GM21447 (cell line): Measurements from ENCODE around the gene MPV17L2.
"Not testable (repeated sequence)": the region's sequence is repeated elsewhere in the genome, so short reads cannot be mapped to it uniquely, and the experiment has no call there.

ENCODE experiments used
- ATAC-seq: cut with Tn5 transposase; IDR thresholded peaks from one replicate; pipeline ENCODE4 v1.9.1; 2021; ENCODE audit not compliant: unreplicated experiment

The MPV17L2 gene

DNA sequence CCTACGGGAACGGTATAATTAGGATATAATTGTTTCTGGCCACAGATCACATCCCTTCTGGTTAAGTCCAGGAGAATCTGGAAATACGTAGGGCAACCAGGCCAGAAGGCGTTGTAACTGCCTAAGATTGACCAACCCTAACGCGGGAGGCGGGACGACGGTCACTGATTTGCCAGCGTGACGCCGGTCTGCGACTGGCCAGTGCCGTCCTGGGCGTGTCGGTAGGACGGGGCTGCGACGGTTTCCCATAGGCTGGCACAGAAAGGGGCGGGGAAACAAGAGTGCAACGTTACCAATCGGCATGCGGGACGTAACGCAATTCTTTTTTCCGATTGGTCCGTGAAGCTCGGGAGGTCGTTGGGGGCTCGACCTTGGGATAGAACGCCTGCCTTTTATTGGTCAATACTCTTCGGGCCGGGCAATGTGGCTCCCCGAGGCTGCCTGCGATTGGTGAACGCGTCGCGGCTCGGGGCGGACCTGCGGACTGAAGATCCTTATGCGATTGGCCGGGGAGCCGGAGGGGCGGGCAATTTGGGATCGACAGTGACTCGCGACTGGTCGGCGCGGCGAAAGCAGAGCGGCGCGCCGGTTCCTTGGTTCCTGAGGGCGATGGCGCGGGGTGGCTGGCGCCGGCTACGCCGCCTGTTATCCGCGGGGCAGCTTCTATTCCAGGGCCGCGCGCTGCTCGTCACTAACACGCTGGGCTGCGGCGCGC lies at the start of gene MPV17L2:
TSS of gene MPV17L2 (plus strand) at position 546 of the 715 bp plus-strand sequence. CDS start at position 610, 64 bp downstream.
- ATAC-seq: peak; percentile 81

DNA sequence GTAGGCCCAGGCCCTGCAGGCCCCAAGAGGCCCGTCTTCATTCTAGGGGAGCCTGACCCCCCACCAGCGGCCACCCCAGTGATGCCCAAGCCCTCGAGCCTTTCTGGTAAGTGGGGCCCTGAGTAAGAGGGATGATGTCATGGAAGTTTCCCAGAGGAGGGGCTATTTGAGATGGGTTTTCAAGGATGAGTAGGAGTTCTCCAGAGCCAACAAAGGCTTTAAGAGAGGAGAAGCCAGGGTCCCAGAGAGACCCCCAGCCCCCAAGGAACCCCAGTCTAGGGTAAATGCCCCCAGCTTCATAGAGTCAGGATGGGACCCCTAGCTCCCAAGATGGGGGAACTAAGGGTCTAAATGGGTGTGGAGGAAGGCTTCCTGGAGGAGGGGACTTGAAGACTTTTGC lies 49.1 kb upstream of the MPV17L2 start:
- no peak for ATAC-seq

DNA sequence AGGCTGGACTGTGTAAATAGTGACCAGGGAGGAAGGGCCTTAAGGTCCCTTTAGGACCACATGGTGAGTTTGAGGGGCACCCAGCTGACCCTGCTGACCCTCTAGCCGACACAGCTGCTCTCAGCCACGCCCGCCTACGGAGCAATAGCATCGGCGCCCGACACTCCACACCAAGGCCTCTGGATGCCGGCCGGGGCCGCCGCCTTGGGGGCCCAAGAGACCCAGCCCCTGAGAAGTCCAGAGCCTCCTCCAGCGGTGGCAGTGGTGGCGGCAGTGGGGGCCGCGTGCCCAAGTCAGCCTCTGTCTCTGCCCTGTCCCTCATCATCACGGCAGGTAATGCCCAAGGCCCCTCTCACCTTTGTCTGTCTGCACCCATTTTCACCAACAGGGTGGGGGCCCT lies 48.7 kb upstream of the MPV17L2 start:
- no peak for ATAC-seq

DNA sequence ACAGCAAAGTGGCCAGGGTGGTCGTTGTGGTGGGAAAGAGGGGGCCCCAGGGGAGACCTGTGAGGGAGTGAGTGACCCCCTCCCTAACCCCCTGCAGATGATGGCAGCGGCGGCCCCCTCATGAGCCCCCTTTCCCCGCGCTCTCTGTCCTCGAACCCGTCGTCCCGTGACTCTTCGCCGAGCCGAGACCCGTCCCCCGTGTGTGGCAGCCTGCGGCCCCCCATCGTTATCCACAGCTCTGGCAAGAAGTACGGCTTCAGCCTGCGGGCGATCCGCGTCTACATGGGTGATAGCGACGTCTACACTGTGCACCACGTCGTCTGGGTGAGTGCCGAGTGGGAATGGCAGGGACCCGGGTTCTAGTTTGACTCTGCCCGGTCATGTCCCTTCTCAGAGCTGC lies 48.1 kb upstream of the MPV17L2 start:
- ATAC-seq: no peak

DNA sequence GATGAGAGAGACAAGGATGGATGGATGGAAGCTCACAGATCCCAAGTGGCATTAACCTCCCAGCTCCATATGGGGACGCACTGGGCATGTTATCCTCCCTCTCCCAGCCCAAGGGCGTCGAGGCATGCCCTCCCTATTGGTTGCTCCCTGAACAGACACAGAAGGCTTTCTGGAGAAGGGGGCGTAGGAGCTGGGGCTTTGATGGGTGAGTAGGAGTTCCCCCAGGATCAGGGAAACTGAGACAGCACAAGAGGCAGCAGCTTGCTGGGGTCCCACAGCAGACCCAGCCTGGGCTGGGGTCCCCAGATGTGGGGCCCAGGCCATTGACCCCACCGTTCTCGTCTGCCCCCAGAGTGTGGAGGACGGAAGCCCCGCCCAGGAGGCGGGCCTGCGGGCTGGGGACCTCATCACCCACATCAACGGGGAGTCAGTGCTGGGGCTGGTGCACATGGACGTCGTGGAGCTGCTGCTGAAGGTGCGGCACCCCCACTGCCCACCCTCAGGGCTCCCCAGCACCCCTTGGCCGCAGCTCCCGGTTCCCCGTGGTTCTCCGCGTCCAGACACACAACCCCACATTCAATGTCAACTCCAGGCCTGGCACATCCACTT lies 47.5 kb upstream of the MPV17L2 start:
- no peak for ATAC-seq

DNA sequence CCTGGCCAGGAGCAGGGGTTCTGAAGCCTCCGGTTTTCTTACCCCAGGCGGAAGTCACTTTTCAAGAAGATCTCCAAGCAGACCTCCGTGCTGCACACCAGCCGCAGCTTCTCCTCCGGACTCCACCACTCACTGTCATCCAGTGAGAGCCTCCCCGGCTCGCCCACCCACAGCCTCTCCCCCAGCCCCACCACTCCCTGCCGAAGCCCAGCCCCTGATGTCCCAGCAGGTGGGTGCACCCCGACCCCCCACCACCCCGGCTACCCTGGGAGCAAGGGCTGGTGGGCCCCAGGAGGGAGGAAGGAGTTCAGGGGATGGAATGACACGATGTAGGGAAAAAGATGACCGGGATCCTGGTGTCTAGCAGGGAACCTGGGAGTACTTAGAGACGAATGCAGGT lies 45.6 kb upstream of the MPV17L2 start:
- no peak for ATAC-seq

DNA sequence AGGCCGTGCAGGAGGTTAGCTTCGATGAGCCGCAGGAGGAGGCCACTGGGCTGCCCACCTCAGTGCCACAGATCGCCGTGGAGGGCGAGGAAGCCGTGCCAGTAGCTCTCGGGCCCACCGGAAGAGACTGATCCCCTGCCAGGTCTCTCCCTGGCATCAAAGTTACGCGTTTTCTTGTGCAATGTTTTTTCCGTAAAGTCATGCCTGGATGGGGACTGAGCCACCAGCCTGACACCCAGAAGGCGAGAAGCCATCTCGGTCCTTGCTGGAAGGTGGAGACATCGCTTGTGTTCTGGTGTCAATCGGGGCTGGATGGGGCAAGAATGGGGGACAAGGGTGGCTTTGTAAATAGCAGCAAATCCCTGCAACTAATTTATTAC lies 43.4 kb upstream of the MPV17L2 start:
- ATAC-seq: no peak

DNA sequence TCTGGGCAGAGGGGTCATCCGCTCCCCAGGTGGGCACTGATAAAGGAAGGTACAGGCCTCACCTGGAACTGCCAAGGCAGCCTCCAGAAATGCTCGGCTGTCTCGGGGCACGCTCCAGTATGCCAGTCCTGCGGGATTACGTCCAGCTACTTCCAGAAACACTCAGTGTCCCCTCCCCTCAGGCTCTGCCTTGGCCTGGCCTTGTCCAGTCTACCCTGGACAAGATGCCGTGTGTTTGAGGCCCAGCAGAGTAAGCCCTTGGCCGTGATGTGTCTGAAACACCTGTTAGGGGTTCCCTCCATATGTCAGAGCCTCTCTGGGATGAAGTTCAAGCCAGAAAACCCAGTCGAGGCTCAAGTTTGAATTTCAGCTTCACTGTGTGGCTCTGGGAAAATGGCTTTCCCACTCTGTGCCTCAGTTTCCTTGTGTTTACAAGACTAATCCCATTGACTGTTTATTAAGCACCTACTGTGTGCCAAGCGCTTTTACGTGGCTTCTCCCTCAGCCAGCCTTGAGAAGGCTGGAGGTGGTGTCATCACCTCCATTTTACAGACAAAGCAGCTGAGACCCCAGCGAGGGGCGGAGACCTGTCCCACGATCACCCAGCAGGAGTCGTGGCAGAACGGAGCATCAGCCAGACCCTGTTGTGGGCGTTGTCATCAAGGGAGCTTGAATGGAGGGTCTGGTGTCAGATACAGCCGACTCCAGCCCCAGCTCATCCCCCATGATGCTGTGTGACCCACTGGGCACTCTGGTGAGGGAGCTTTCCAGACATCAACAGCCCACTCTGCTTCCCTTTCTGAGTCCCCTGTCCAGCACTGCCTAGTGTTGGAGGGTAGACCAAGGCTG lies 42.0 kb upstream of the MPV17L2 start:
- ATAC-seq: no peak

DNA sequence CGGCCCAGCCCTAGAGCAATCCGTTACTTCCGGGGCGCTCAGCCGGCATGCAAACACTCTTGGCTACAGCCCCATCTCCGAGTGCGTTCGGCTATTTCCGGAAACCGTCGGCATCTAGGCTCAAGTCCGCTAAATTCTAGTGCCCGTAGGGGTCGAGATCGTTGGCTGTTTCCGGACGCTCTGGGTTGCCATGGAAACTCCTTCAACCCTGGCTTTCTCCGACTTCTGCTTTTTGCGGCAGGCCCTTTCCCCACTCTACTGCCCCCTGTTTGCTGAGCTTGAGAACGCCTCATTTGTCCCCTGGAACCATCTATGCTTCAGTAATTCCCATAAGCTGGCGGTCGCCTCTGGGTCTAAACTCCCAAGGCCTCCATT lies 40.6 kb upstream of the MPV17L2 start:
- ATAC-seq: peak; percentile 63

DNA sequence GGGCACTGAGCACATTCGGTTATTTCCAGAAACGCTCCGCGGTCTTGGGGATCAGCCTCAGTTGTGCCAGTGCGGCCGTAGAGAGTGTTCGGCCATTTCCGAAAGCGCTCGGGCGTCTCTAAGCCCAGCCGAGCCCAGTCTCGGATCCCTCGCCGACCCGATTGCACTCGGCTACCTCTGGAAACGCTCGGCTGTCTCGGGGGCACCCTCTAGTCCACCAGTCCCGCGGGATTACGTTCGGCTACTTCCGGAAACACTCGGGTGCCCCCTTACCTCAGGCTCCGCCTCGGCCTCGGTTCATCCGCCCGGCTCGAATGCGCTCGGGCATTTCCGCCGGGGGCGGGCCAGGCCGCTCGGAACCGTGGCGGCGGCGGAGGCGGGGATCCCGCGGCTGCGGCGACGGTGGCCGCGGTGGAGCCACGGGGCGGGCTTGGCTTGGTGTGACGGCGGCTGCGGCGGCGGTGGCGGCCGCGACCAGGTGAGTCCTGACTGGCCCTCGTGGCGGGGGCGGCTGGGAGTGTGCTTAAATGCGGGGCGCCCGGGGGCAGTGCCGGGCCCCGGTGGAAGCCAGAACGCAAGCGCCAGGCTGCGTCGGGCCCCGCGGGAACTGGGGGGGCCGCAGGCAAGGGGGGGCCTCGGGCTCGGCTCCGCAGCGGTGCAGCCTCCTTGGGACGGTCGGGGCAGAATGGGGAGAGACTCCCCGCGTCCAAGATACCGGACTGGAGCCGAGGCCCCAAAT lies 40.0 kb upstream of the MPV17L2 start, which contains the start of gene PIK3R2:
TSS of gene PIK3R2 (plus strand) at position 347 of the 739 bp plus-strand sequence. CDS start 2,717 bp downstream, outside the sequence.
- ATAC-seq: peak; percentile 70

DNA sequence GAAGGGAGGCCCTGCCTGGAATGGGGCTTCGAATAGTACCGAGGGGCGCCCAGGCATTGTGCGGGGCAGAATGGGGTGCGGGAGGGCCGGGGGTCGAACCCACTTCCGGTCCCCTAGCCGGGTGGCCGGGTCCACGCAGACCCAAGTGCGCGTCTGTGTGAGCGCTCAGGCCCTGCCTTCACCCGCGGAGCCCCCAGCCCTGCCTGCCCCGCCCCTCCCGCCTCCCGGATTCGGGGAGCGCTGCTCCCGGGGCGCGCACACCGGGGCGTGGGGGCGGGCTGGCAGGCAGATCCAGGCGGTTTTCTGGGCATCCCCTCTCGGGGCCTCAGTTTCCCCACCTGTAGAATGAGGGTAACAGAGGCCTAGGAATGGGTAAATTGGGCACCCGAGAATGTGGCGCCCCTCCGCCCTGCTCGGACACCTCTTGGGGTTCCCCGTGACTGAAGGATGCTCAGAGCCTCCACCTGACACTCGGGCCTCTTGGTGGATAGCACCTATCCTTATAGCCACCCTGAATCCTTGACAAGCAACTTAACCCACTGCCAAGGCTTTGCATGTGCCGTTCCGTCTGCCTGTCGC lies 39.4 kb upstream of the MPV17L2 start:
- ATAC-seq: no peak

DNA sequence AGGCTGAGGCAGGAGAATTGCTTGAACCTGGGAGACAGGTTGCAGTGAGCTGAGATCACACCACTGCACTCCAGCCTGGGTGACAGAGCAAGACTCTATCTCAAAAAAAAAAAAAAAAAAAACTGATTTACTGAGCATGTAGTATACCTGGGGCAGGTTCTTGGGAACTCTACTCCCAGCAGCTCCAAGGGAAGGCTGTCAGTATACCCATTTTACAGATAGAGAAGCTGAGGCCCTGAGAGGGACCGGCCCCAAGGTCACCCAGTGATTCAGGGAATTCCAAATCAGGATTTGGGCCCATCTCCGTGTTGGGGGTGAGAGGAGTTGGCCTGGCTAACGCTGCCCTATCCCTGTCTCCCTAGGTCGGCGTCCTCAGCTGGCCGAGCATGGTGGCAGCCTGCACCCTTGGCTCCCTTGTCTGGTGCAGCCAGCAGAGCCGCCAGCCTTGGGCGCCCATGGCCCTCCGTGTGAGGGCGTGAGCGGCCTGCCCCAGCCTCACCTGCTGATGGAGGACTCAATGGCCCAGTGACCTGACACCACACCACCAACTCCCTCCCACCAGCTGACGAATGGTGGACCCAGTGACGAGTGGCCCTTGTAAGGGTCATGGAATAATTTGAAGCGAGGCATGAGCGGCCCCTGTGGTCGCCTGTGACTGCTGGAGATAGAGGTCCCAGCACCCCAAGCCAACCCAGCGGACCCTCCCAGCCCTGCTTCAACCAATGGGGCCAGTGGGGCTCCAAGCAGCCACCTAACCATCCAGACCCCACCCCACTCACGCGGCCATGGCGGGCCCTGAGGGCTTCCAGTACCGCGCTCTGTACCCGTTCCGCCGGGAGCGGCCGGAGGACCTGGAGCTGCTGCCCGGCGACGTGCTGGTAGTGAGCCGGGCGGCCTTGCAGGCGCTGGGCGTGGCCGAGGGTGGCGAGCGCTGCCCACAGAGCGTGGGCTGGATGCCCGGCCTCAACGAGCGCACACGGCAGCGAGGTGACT lies 37.6 kb upstream of the MPV17L2 start:
- ATAC-seq: no peak

DNA sequence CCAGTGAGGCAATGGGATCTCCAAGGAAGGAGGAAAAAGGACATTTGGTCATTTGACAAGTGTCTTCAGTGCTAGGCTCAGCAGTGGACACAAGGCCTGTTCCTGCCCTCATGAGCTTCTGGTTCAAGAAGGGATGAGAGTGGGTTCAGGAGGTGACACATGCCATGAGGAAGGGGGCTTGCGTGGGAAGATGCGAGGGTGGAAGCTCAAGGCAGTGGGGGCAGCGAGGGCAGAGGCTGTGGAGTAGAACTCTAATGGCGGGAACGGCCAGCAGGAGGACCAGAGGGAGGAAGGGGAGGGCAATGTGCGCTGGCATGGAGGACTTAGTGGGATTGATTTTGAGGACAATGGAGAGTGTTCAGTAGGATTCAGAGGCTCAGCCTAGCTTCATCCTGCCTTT lies 36.8 kb upstream of the MPV17L2 start:
- no peak for ATAC-seq

DNA sequence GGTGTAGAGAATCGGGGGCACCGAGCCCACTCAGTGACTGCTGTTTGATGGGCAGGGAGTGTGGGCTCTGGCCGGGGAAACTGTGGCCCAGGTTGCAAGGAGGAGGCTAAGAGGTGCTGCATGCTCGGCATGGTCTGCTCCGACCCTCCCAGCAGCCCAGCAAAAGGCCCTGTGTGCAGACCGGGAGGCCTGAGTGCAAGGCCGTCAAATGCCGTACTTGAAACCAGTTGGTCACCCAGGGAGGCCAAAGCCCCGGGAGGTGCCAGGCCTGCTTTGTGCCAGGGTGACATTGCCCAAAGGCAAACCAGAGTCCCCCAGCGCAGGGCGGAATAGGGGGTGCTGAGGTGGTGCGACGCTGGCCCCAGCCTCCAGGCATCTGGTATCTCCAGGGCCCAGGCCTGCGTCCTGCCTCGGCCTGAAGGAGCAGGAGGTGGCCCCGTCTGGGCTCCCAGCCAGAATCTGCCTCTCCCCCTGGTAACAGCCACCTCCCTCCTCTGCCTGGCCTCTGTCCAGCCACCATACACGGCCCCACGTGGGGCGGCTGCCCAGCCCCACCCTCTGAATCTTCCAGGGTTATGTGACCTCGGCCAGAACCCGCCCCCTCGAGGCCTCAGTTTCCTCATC lies 36.1 kb upstream of the MPV17L2 start:
- ATAC-seq: no peak

DNA sequence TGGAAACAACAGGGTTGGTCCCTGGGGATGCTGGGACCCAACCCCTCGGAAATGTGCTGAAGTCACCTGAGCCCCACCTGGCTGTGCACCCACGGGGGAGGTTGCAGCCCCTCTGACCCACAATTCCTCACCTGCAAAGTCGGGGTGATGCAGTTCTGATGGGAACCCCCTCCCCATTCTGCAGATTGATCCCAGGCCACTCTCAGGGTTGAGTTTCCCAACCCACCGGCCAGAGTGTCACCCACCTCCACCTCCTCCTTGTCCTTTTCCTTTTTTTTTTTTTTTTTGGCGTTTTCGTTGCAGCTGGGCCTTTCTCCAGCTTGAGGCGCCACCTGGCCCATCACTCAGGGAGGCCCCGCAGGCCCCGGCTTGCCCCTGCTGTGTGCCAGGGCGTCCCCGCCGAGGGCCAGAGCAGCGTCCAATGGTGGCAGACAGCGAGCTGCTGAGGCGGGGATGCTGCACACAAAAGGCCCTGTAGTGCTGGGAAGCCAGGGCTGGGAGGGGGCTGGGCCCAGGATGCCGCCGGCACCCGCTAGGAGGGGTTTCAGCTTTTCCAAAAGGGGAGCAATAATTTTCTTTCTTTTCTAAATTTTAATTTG lies 35.5 kb upstream of the MPV17L2 start:
- no peak for ATAC-seq

DNA sequence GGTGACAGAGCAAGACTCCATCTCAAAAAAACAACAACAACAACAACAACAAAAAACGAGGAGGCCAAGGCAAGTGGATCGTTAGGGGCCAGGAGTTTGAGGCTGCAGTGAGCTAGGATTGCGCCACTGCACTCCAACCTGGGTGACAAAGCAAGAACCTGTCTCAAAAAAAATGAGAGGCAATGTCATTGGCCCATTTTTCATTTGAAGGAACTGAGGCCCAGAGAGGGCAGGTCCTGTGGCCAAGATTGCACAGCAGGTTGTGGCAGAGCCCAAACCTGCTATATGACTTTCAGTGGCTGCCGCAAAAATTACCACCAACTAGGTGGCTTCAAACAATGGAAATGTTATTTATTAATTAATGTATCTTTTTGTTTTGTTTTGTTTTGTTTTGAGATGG lies 34.6 kb upstream of the MPV17L2 start:
- ATAC-seq: no peak

DNA sequence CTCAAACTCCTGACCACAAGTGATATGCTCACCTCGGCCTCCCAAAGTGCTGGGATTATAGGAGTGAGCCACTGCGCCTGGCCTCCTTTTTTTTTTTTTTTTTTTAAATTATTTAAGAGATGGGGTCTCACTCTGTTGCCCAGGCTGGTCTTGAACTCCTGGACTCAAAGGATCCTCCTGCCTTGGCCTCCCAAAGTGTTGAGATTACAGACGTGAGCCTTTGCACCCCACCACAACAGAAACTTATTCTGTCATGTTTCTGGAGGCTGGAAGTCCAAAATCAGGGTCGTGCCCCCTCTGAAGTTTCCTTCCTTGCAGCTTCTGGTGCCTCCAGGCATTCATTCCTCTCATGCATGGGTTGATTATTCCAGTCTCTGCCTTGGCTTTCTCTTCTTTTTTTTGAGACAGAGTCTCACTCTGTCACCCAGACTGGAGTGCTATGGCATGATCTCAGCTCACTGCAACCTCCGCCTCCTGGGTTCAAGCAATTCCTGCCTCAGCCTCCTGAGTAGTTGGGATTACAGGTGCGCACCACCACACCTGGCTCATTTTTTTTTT lies 33.9 kb upstream of the MPV17L2 start:
- not testable (repeated sequence) for ATAC-seq

DNA sequence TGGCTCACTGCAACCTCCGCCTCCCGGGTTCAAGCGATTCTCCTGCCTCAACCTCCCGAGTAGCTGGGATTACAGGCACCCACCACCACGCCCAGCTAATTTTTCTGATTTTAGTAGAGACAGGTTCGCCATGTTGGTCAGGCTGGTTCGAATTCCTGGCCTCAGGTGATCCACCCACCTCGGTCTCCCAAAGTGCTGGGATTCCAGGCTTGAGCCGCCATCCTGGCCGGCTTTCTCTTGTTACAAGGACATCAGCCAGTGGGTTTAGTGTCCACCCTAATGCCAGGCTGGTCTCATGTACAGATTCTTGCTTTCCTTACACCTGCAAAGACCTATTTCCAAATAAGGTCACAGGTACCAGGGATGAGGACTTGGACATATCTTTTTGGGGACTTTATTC lies 33.2 kb upstream of the MPV17L2 start:
- no peak for ATAC-seq
